ENCODE measurements around the gene GPSM3. TPM values are rescaled to one million over a fixed set of nuclear protein-coding genes. Genes with fewer than 3 reads are reported as not detected.
A peak's percentile ranks its signal among the peaks of the same experiment; 100 is the strongest.

Gene GPSM3
- total and polyA plus RNA-seq, 2 of the 13 experiments (the other 11 are each of a cell fraction or from before 2014, with no cell fraction given), result 0.18 to 6.2 TPM

- no peak for TF ChIP-seq MXD3 (CRISPR knock-in tag; IDR thresholded peaks at IDR 0.05)
- no peak for TF ChIP-seq HIC2 (CRISPR knock-in tag; IDR thresholded peaks at IDR 0.05; ENCODE audit: low read depth)
- no peak for TF ChIP-seq RORA (CRISPR knock-in tag; IDR thresholded peaks at IDR 0.05)
- TF ChIP-seq CBX2 (IDR thresholded peaks at IDR 0.05; ENCODE audit: low read depth, low read length), result no peak
- no peak for TF ChIP-seq CBX2 (CRISPR knock-in tag; IDR thresholded peaks at IDR 0.05; ENCODE audit: low read depth)
- TF ChIP-seq ZNF646 (CRISPR knock-in tag; IDR thresholded peaks at IDR 0.05), result no peak
- TF ChIP-seq ZNF121 (CRISPR knock-in tag; IDR thresholded peaks at IDR 0.05), result no peak
- TF ChIP-seq ZNF605 (CRISPR knock-in tag; IDR thresholded peaks at IDR 0.05), result peak; percentile 67; the same call in 1 of the 2 replicates
- no peak; the same call in 1 of the 2 replicates for TF ChIP-seq REPIN1 (CRISPR knock-in tag; IDR thresholded peaks at IDR 0.05; ENCODE audit: borderline replicate concordance, low read depth)
- no peak for TF ChIP-seq ZNF264 (CRISPR knock-in tag; IDR thresholded peaks at IDR 0.05)
- no peak for TF ChIP-seq THAP8 (CRISPR knock-in tag; IDR thresholded peaks at IDR 0.05; ENCODE audit: borderline replicate concordance)
- no peak for TF ChIP-seq AGO1 (IDR thresholded peaks at IDR 0.05; ENCODE audit: low read depth, low read length, poor library complexity, severe bottlenecking)
- TF ChIP-seq PRDM4 (CRISPR knock-in tag; IDR thresholded peaks at IDR 0.05; ENCODE audit: borderline replicate concordance), result no peak
- no peak for TF ChIP-seq CREB3 (CRISPR knock-in tag; IDR thresholded peaks at IDR 0.05)
- TF ChIP-seq ZNF326 (CRISPR knock-in tag; IDR thresholded peaks at IDR 0.05; ENCODE audit: borderline replicate concordance), result no peak
- no peak for TF ChIP-seq ZNF749 (CRISPR knock-in tag; IDR thresholded peaks at IDR 0.05; ENCODE audit: borderline replicate concordance)
These were observed 15.2 kb downstream of the GPSM3 start (continued) for GRCh38 chr6:32177183-32177787.
